Measurements from ENCODE around the gene JUP. TPM values are rescaled to one million over a fixed set of nuclear protein-coding genes. Genes with fewer than 3 reads are reported as not detected.

JUP gene
- total and polyA plus RNA-seq, 2 of the 13 experiments (the other 11 are each of a cell fraction or from before 2014, with no cell fraction given) = 12.1 to 20.6 TPM

DNA sequence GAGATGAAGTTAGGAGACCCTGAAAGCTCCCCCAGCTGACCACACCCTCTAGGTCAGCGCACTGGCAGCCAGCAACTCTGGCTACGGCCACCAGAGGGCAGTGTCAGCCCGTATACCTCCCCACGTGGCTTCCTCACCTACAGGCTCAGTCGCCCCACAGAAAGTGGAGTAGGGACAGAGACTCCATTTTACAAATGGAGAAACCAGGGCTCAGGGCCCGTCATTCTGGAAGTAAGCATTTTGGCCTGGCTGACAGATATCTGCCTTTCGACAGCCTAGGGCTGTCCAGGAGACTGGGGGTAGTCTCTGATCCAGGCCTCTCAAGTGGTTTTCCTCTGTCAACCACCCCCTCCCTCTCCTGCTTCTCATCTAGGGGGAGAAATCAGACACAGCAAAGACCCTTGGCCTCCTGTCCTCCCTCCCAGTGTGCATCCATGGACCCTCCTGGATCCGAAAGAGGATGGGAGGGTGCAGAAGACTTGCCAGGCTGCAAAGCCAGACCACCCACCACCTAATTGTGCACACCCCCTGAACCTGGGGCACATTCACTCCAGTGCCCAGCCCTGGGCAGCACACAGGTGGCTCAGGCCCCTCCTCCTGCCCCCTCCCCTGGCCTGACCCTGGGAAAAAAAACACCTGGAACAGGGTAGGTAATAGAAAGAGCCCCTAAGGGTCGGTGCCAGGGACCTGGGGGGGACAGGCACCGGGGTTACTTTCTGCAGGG, 48.3 kb downstream of the JUP start (continued):
- TF ChIP-seq ZNF709 (CRISPR knock-in tag; IDR thresholded peaks at IDR 0.05) (0 out of 2 replicates have a peak, but pooled peaks have one; percentile 36), EHMT2 (IDR thresholded peaks at IDR 0.05; ENCODE audit: borderline replicate concordance, low read depth, low read length) (no peak), ZNF558 (CRISPR knock-in tag; IDR thresholded peaks at IDR 0.05; ENCODE audit: borderline replicate concordance) (0 out of 2 replicates have a peak, but pooled peaks have one; percentile 37), PHF8 (CRISPR knock-in tag; IDR thresholded peaks at IDR 0.05) (no peak), RORA (CRISPR knock-in tag; IDR thresholded peaks at IDR 0.05) (no peak), RXRA (CRISPR knock-in tag; IDR thresholded peaks at IDR 0.05) (no peak; the same call in 1 of the 2 replicates), SALL2 (CRISPR knock-in tag; IDR thresholded peaks at IDR 0.05) (no peak), KLF15 (CRISPR knock-in tag; IDR thresholded peaks at IDR 0.05; ENCODE audit: borderline replicate concordance) (no peak), MAFF (IDR thresholded peaks at IDR 0.05; ENCODE audit: low read depth, low read length) (no peak), KAT8 (CRISPR knock-in tag; IDR thresholded peaks at IDR 0.05) (peak; percentile 85), ZNF441 (CRISPR knock-in tag; IDR thresholded peaks at IDR 0.05; ENCODE audit: borderline replicate concordance) (peak; percentile 63; the same call in 1 of the 2 replicates), ZNF557 (CRISPR knock-in tag; IDR thresholded peaks at IDR 0.05) (no peak), ZNF878 (CRISPR knock-in tag; IDR thresholded peaks at IDR 0.05) (no peak), ELF1 (CRISPR knock-in tag; IDR thresholded peaks at IDR 0.05) (peak; percentile 42; the same call in 1 of the 2 replicates), ZNF24 (IDR thresholded peaks at IDR 0.05) (no peak), MTA1 (CRISPR knock-in tag; IDR thresholded peaks at IDR 0.05; ENCODE audit: borderline replicate concordance) (0 out of 2 replicates have a peak, but pooled peaks have one; percentile 72), MED1 (CRISPR knock-in tag; IDR thresholded peaks at IDR 0.05) (peak; percentile 71)
- TF ChIP-seq, protein P1, sequence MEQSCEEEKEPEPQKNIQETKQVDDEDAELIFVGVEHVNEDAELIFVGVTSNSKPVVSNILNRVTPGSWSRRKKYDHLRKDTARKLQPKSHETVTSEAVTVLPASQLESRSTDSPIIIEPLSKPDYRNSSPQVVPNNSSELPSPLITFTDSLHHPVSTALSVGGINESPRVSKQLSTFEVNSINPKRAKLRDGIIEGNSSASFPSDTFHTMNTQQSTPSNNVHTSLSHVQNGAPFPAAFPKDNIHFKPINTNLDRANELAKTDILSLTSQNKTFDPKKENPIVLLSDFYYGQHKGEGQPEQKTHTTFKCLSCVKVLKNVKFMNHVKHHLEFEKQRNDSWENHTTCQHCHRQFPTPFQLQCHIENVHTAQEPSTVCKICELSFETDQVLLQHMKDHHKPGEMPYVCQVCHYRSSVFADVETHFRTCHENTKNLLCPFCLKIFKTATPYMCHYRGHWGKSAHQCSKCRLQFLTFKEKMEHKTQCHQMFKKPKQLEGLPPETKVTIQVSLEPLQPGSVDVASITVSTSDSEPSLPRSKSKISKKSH (CRISPR knock-in tag; IDR thresholded peaks at IDR 0.05; ENCODE audit: borderline replicate concordance) = no peak; the same call in 1 of the 2 replicates
- TF ChIP-seq, protein P2, sequence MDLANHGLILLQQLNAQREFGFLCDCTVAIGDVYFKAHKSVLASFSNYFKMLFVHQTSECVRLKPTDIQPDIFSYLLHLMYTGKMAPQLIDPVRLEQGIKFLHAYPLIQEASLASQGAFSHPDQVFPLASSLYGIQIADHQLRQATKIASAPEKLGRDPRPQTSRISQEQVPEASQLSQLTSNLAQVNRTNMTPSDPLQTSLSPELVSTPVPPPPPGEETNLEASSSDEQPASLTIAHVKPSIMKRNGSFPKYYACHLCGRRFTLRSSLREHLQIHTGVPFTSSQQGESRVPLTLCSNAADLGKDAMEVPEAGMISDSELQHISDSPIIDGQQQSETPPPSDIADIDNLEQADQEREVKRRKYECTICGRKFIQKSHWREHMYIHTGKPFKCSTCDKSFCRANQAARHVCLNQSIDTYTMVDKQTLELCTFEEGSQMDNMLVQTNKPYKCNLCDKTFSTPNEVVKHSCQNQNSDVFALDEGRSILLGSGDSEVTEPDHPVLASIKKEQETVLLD (CRISPR knock-in tag; IDR thresholded peaks at IDR 0.05; ENCODE audit: low read depth) = no peak
- TF ChIP-seq, protein P3, sequence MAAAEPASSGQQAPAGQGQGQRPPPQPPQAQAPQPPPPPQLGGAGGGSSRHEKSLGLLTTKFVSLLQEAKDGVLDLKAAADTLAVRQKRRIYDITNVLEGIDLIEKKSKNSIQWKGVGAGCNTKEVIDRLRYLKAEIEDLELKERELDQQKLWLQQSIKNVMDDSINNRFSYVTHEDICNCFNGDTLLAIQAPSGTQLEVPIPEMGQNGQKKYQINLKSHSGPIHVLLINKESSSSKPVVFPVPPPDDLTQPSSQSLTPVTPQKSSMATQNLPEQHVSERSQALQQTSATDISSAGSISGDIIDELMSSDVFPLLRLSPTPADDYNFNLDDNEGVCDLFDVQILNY (CRISPR knock-in tag; conservative IDR thresholded peaks at IDR 0.05) = no peak
- TF ChIP-seq, protein P4, sequence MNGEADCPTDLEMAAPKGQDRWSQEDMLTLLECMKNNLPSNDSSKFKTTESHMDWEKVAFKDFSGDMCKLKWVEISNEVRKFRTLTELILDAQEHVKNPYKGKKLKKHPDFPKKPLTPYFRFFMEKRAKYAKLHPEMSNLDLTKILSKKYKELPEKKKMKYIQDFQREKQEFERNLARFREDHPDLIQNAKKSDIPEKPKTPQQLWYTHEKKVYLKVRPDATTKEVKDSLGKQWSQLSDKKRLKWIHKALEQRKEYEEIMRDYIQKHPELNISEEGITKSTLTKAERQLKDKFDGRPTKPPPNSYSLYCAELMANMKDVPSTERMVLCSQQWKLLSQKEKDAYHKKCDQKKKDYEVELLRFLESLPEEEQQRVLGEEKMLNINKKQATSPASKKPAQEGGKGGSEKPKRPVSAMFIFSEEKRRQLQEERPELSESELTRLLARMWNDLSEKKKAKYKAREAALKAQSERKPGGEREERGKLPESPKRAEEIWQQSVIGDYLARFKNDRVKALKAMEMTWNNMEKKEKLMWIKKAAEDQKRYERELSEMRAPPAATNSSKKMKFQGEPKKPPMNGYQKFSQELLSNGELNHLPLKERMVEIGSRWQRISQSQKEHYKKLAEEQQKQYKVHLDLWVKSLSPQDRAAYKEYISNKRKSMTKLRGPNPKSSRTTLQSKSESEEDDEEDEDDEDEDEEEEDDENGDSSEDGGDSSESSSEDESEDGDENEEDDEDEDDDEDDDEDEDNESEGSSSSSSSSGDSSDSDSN (CRISPR knock-in tag; IDR thresholded peaks at IDR 0.05) = peak; percentile 64
- TF ChIP-seq, protein P5, sequence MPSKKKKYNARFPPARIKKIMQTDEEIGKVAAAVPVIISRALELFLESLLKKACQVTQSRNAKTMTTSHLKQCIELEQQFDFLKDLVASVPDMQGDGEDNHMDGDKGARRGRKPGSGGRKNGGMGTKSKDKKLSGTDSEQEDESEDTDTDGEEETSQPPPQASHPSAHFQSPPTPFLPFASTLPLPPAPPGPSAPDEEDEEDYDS (CRISPR knock-in tag; IDR thresholded peaks at IDR 0.05) = peak; percentile 27; the same call in 1 of the 2 replicates
- TF ChIP-seq, protein P6, sequence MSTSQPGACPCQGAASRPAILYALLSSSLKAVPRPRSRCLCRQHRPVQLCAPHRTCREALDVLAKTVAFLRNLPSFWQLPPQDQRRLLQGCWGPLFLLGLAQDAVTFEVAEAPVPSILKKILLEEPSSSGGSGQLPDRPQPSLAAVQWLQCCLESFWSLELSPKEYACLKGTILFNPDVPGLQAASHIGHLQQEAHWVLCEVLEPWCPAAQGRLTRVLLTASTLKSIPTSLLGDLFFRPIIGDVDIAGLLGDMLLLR (CRISPR knock-in tag; IDR thresholded peaks at IDR 0.05) = no peak
